Measurements from ENCODE around the gene CLEC18B.
"Not testable (repeated sequence)": the region's sequence is repeated elsewhere in the genome, so short reads cannot be mapped to it uniquely, and the experiment has no call there.

Gene CLEC18B

GRCh38 chr16:74407362-74407705 lies 13.9 kb downstream of the CLEC18B start:
- in situ Hi-C loops (cut with HindIII; ENCODE audit: low sequenced_read_pairs) = not testable (repeated sequence)

GRCh38 chr16:74406600-74407361 lies 14.5 kb downstream of the CLEC18B start:
- in situ Hi-C loops (cut with HindIII; ENCODE audit: low sequenced_read_pairs) = not testable (repeated sequence)

GRCh38 chr16:74404148-74404933 lies 16.9 kb downstream of the CLEC18B start:
- in situ Hi-C loops (cut with HindIII; ENCODE audit: low sequenced_read_pairs) = not testable (repeated sequence)

- in situ Hi-C loops (cut with HindIII; ENCODE audit: low sequenced_read_pairs) = not testable (repeated sequence)
Observed at GRCh38 chr16:74400238-74400637, 21.0 kb downstream of the CLEC18B start.

- in situ Hi-C loops (cut with HindIII; ENCODE audit: low sequenced_read_pairs) = not testable (repeated sequence)
Observed at GRCh38 chr16:74398212-74398895, 22.9 kb downstream of the CLEC18B start.

- in situ Hi-C loops (cut with HindIII; ENCODE audit: low sequenced_read_pairs) = not testable (repeated sequence)
Observed at GRCh38 chr16:74396521-74397017, 24.7 kb downstream of the CLEC18B start.

- in situ Hi-C loops (cut with HindIII; ENCODE audit: low sequenced_read_pairs) = not testable (repeated sequence)
Observed at GRCh38 chr16:74394604-74395003, 26.7 kb downstream of the CLEC18B start.

GRCh38 chr16:74394131-74394530 lies 27.1 kb downstream of the CLEC18B start:
- in situ Hi-C loops (cut with HindIII; ENCODE audit: low sequenced_read_pairs) = not testable (repeated sequence)

- in situ Hi-C loops (cut with HindIII; ENCODE audit: low sequenced_read_pairs) = not testable (repeated sequence)
Observed at GRCh38 chr16:74391454-74392050, 29.7 kb downstream of the CLEC18B start.

GRCh38 chr16:74382339-74383034 lies 38.8 kb downstream of the CLEC18B start:
- in situ Hi-C loops (cut with HindIII; ENCODE audit: low sequenced_read_pairs) = not testable (repeated sequence)

- in situ Hi-C loops (cut with HindIII; ENCODE audit: low sequenced_read_pairs) = not testable (repeated sequence)
Observed at GRCh38 chr16:74373847-74374184, 47.5 kb downstream of the CLEC18B start.

- in situ Hi-C loops (cut with HindIII; ENCODE audit: low sequenced_read_pairs) = no loop called here
Observed at GRCh38 chr16:74372953-74373846, 48.1 kb downstream of the CLEC18B start.

- in situ Hi-C loops (cut with HindIII; ENCODE audit: low sequenced_read_pairs) = no loop called here
Observed at GRCh38 chr16:74372369-74372768, 48.9 kb downstream of the CLEC18B start.

GRCh38 chr16:74370338-74371135 lies 50.7 kb downstream of the CLEC18B start:
- in situ Hi-C loops (cut with HindIII; ENCODE audit: low sequenced_read_pairs) = not testable (repeated sequence)

GRCh38 chr16:74368002-74368911 lies 53.0 kb downstream of the CLEC18B start:
- in situ Hi-C loops (cut with HindIII; ENCODE audit: low sequenced_read_pairs) = not testable (repeated sequence)

GRCh38 chr16:74367469-74368001 lies 53.7 kb downstream of the CLEC18B start:
- in situ Hi-C loops (cut with HindIII; ENCODE audit: low sequenced_read_pairs) = not testable (repeated sequence)

All from DLD1 (cell line).